CD8-positive, alpha-beta memory T cell (primary cell): Measurements from ENCODE around the gene RHOXF1. TPM values are rescaled to one million over a fixed set of nuclear protein-coding genes. Genes with fewer than 3 reads are reported as not detected.
"Not testable (repeated sequence)": the region's sequence is repeated elsewhere in the genome, so short reads cannot be mapped to it uniquely, and the experiment has no call there.

Experiments used
- CTCF ChIA-PET: fragments of 350-600 bp; sonication (Branson Sonifier 250); formaldehyde crosslinking; loops from one replicate; lab custom pipeline; 2021; ENCODE audit warnings: antibody characterized with exemption; lab: Charles Lee
- POLR2A ChIA-PET: fragments of 350-600 bp; sonication (Branson Sonifier 250); formaldehyde crosslinking; loops from one replicate; lab custom pipeline; 2021; ENCODE audit warnings: antibody characterized with exemption; lab: Charles Lee
- DNase-seq, 5 donors: peaks; one replicate each; pipeline versions ENCODE4 v3.0.0 to v3.0.0-alpha.2; 2020 to 2022; ENCODE audit warnings: mixed read lengths in 1 of 5
- H3K27ac ChIP-seq: one replicate; pipeline ENCODE4 v1.7.0; 2013; ENCODE audit warnings: low read depth, mild to moderate bottlenecking, low read length, moderate library complexity
- H3K27me3 ChIP-seq: 2 replicates; pipeline ENCODE4 v1.7.0; 2013; ENCODE audit warnings: low read length, mild to moderate bottlenecking; ENCODE audit not compliant: insufficient read depth, poor library complexity, severe bottlenecking
- H3K36me3 ChIP-seq: 2 replicates; pipeline ENCODE4 v1.7.0; 2013; ENCODE audit warnings: mild to moderate bottlenecking, low read length, moderate library complexity; ENCODE audit not compliant: insufficient read depth
- H3K4me1 ChIP-seq: 2 replicates; pipeline ENCODE4 v1.7.0; 2013; ENCODE audit warnings: mild to moderate bottlenecking, low read length, moderate library complexity; ENCODE audit not compliant: insufficient read depth
- H3K4me3 ChIP-seq: 2 replicates; pipeline ENCODE4 v1.7.0; 2013; ENCODE audit warnings: mild to moderate bottlenecking, low read length
- H3K9me3 ChIP-seq: 2 replicates; pipeline ENCODE4 v1.7.0; 2013; ENCODE audit warnings: mild to moderate bottlenecking, low read length
- H3K27ac Mint-ChIP-seq, 8 donors: one replicate each; pipeline ENCODE4 v1.8.0; 2020 to 2021; ENCODE audit warnings: mixed read lengths in 8 of 8, mild to moderate bottlenecking in 6 of 8, inconsistent platforms in 3 of 8, moderate library complexity in 3 of 8
- H3K27me3 Mint-ChIP-seq, 2 donors: one replicate each; pipeline ENCODE4 v1.8.0; 2020 to 2021; ENCODE audit warnings: mixed read lengths in 2 of 2, mild to moderate bottlenecking in 1 of 2, moderate library complexity in 1 of 2
- H3K36me3 Mint-ChIP-seq, 3 donors: one replicate each; pipeline ENCODE4 v1.8.0; 2020 to 2021; ENCODE audit warnings: mixed read lengths in 3 of 3, inconsistent platforms in 1 of 3, mild to moderate bottlenecking in 1 of 3
- H3K4me1 Mint-ChIP-seq, 3 donors: one replicate each; pipeline ENCODE4 v1.8.0; 2020 to 2021; ENCODE audit warnings: mixed read lengths in 3 of 3, inconsistent platforms in 1 of 3, mild to moderate bottlenecking in 1 of 3
- H3K4me3 Mint-ChIP-seq, 7 donors: one replicate each; pipeline ENCODE4 v1.8.0; 2020 to 2021; ENCODE audit warnings: mixed read lengths in 7 of 7, mild to moderate bottlenecking in 6 of 7, moderate library complexity in 4 of 7, inconsistent platforms in 2 of 7
- H3K9me3 Mint-ChIP-seq, 5 donors: one replicate each; pipeline ENCODE4 v1.8.0; 2020 to 2022; ENCODE audit warnings: mixed read lengths in 5 of 5, mild to moderate bottlenecking in 3 of 5, moderate library complexity in 2 of 5, inconsistent platforms in 1 of 5
- polyA plus RNA-seq: library from polyadenylated mRNA; unstranded; fragments of 300-500 nt; fragmentation: Illumina TruSeq; gene quantifications from one replicate; pipeline ENCODE4 v1.2.3, GENCODE V29; 2021
- total RNA-seq, 2 experiments: library from RNA; stranded (reverse); gene quantifications; one replicate each; pipeline ENCODE4 v1.2.3, GENCODE V29; 2021

Gene RHOXF1
- total and polyA plus RNA-seq, 3 experiments from 2014 or later, result not detected

- H3K36me3 ChIP-seq, result no peaks in the 10 kb centered on the region
- ChIA-PET CTCF (no interaction called here), POLR2A (no interaction called here)
- H3K27ac ChIP-seq, result no peak overlapping the region
- H3K27me3 Mint-ChIP-seq, result peaks cover 0 to 6% of the 10 kb centered on the region in 2 donors
- peaks cover 0 to 7% (median 4%) of the 10 kb centered on the region in 5 donors for H3K9me3 Mint-ChIP-seq
- H3K9me3 ChIP-seq, result no peaks in the 10 kb centered on the region
- H3K4me1 ChIP-seq, result no peaks in the 10 kb centered on the region
- H3K36me3 Mint-ChIP-seq, result peaks cover 0 to 1% (median 0%) of the 10 kb centered on the region in 3 donors
- H3K27ac Mint-ChIP-seq, result no peak overlapping the region
- no peaks in the 10 kb centered on the region for H3K27me3 ChIP-seq
- no peaks in the 10 kb centered on the region for H3K4me1 Mint-ChIP-seq
- H3K4me3 ChIP-seq, result no peak overlapping the region
- no peak for DNase-seq
- H3K4me3 Mint-ChIP-seq, result no peak overlapping the region
Observed at GRCh38 chrX:120109378-120109777, 6.3 kb downstream of the RHOXF1 start.

- Mint-ChIP-seq H3K9me3 (peaks cover 0 to 38% (median 33%) of the 10 kb centered on the region in 5 donors), H3K27me3 (peaks cover 0 to 13% of the 10 kb centered on the region in 2 donors)
- H3K27ac ChIP-seq, H3K4me1 ChIP-seq, H3K4me1 Mint-ChIP-seq, CTCF ChIA-PET, H3K27me3 ChIP-seq, H3K9me3 ChIP-seq, H3K36me3 ChIP-seq, DNase-seq, H3K27ac Mint-ChIP-seq, H3K36me3 Mint-ChIP-seq, POLR2A ChIA-PET, H3K4me3 ChIP-seq, H3K4me3 Mint-ChIP-seq: not testable (repeated sequence)
Observed at GRCh38 chrX:120104707-120105106, 11.0 kb downstream of the RHOXF1 start.

- H3K36me3 Mint-ChIP-seq, H3K4me3 Mint-ChIP-seq, H3K4me1 ChIP-seq, H3K27ac Mint-ChIP-seq, H3K4me3 ChIP-seq, CTCF ChIA-PET, H3K9me3 ChIP-seq, DNase-seq, H3K4me1 Mint-ChIP-seq, H3K27ac ChIP-seq, H3K27me3 ChIP-seq, H3K36me3 ChIP-seq: not testable (repeated sequence)
- POLR2A ChIA-PET, result interaction anchor here (0.6 kb wide), 1 partner anchor 530 kb away, joined by 4 read pairs; no protein-coding TSS in a partner anchor
- Mint-ChIP-seq H3K27me3 (peaks cover 3 to 18% of the 10 kb centered on the region in 2 donors), H3K9me3 (peaks cover 0 to 38% (median 33%) of the 10 kb centered on the region in 5 donors)
Observed at GRCh38 chrX:120101057-120101456, 14.7 kb downstream of the RHOXF1 start.

GRCh38 chrX:120090208-120090607, 25.5 kb downstream of the RHOXF1 start:
- no peaks in the 10 kb centered on the region for H3K9me3 ChIP-seq
- H3K36me3 Mint-ChIP-seq, result no peaks in the 10 kb centered on the region
- POLR2A ChIA-PET, result no interaction called here
- H3K9me3 Mint-ChIP-seq, result no peaks in the 10 kb centered on the region
- H3K4me3 Mint-ChIP-seq, result no peak overlapping the region
- peaks cover 0 to 7% of the 10 kb centered on the region in 2 donors for H3K27me3 Mint-ChIP-seq
- H3K4me1 Mint-ChIP-seq, result peaks cover 0 to 3% (median 0%) of the 10 kb centered on the region in 3 donors
- DNase-seq, result no peak
- H3K27ac Mint-ChIP-seq, result no peak overlapping the region
- H3K27ac ChIP-seq, result no peak overlapping the region
- CTCF ChIA-PET, result interaction anchor here (1.5 kb wide), 1 partner anchor 13 kb away, joined by 3 read pairs; no protein-coding TSS in a partner anchor
- no peaks in the 10 kb centered on the region for H3K27me3 ChIP-seq
- no peak overlapping the region for H3K4me3 ChIP-seq
- no peaks in the 10 kb centered on the region for H3K36me3 ChIP-seq
- no peaks in the 10 kb centered on the region for H3K4me1 ChIP-seq

GRCh38 chrX:120087289-120088017, 28.3 kb downstream of the RHOXF1 start:
- Mint-ChIP-seq H3K27ac (no peak overlapping the region), H3K4me1 (peaks cover 0 to 3% (median 0%) of the 10 kb centered on the region in 3 donors), H3K27me3 (peaks cover 0 to 7% of the 10 kb centered on the region in 2 donors), H3K4me3 (no peak overlapping the region), H3K36me3 (no peaks in the 10 kb centered on the region), H3K9me3 (no peaks in the 10 kb centered on the region)
- H3K36me3 ChIP-seq, result no peaks in the 10 kb centered on the region
- no peaks in the 10 kb centered on the region for H3K4me1 ChIP-seq
- DNase-seq, result no peak
- H3K4me3 ChIP-seq, result no peak overlapping the region
- CTCF ChIA-PET, result no interaction called here
- H3K27ac ChIP-seq, result no peak overlapping the region
- POLR2A ChIA-PET, result no interaction called here
- no peaks in the 10 kb centered on the region for H3K9me3 ChIP-seq
- no peaks in the 10 kb centered on the region for H3K27me3 ChIP-seq

GRCh38 chrX:120085553-120086185, 30.0 kb downstream of the RHOXF1 start:
- H3K27me3 Mint-ChIP-seq, H3K4me1 ChIP-seq, H3K27ac Mint-ChIP-seq, POLR2A ChIA-PET, H3K27ac ChIP-seq, H3K9me3 ChIP-seq, H3K36me3 ChIP-seq, H3K4me3 ChIP-seq, H3K9me3 Mint-ChIP-seq, H3K4me1 Mint-ChIP-seq, CTCF ChIA-PET, DNase-seq, H3K4me3 Mint-ChIP-seq, H3K36me3 Mint-ChIP-seq, H3K27me3 ChIP-seq: not testable (repeated sequence)

GRCh38 chrX:120077590-120077989, 38.1 kb downstream of the RHOXF1 start, which contains the start of gene RHOXF2B:
Gene RHOXF2B, minus strand, starts transcription at chrX:120077690. Its CDS starts 138 bp downstream, at chrX:120077552.
- H3K4me3 Mint-ChIP-seq, H3K4me3 ChIP-seq, H3K9me3 Mint-ChIP-seq, H3K27ac ChIP-seq, H3K4me1 Mint-ChIP-seq, H3K36me3 ChIP-seq, H3K27ac Mint-ChIP-seq, POLR2A ChIA-PET, DNase-seq, H3K27me3 ChIP-seq, H3K4me1 ChIP-seq, H3K27me3 Mint-ChIP-seq, H3K36me3 Mint-ChIP-seq, CTCF ChIA-PET, H3K9me3 ChIP-seq: not testable (repeated sequence)

GRCh38 chrX:120066169-120066568, 49.5 kb downstream of the RHOXF1 start:
- H3K9me3 Mint-ChIP-seq, H3K27ac Mint-ChIP-seq, H3K4me3 Mint-ChIP-seq, H3K4me1 Mint-ChIP-seq, H3K36me3 Mint-ChIP-seq, CTCF ChIA-PET, H3K36me3 ChIP-seq, DNase-seq, H3K27ac ChIP-seq, H3K27me3 Mint-ChIP-seq, H3K9me3 ChIP-seq, H3K4me1 ChIP-seq, POLR2A ChIA-PET, H3K27me3 ChIP-seq, H3K4me3 ChIP-seq: not testable (repeated sequence)
